ENCODE data around the gene EPS8L3.
"Not testable (repeated sequence)": the region's sequence is repeated elsewhere in the genome, so short reads cannot be mapped to it uniquely, and the experiment has no call there.

The EPS8L3 gene

GRCh38 chr1:109763646-109764415, at the start of gene EPS8L3:
Gene EPS8L3, minus strand, starts transcription at chr1:109763923. Its CDS starts 2,174 bp downstream, at chr1:109761749.
- DNase-seq = no peak

- DNase-seq = no peak
Measured at GRCh38 chr1:109812691-109813393, 49.1 kb upstream of the EPS8L3 start.

DNA sequence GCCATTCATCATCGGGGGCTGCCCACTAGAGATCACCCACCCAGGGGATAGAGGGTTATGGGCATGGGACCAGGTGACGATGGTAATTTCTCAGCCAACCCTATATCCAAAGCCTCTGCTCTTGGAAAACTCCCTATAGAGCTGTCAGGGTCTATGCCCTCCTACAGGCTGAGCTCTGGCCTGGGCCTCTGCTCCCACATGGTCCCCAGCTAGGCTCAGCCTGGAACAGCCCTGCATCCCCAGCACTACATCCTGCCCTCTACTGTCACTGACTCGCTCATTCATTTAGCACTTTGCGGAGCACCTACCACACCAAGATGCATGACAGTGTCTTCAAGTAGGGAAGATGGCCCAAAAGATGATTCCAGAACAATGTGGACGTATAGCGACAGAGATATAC, 45.0 kb upstream of the EPS8L3 start:
- no peak for DNase-seq

GRCh38 chr1:109807822-109808680, 44.3 kb upstream of the EPS8L3 start:
- DNase-seq = no peak

DNA sequence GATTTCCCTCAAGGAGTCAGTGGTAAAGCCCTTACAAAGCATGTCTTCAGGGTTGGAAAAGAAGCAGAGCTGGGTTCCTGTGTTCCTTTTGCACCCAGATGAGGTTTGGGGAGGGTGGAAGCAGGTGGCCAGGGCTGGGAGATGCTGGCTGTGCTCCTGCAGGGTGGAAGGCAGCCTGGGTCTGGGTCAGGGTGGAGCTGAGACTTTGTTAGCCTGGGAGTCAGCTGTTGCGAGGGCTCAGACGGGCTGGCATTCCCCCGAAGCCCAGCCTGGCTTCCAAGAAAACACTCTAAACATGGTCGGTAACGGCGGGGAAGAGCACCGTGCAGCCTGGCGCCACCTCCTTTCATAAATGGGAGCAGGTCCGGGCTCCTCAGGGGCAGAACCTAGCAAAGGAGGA, 43.7 kb upstream of the EPS8L3 start:
- no peak for DNase-seq

DNA sequence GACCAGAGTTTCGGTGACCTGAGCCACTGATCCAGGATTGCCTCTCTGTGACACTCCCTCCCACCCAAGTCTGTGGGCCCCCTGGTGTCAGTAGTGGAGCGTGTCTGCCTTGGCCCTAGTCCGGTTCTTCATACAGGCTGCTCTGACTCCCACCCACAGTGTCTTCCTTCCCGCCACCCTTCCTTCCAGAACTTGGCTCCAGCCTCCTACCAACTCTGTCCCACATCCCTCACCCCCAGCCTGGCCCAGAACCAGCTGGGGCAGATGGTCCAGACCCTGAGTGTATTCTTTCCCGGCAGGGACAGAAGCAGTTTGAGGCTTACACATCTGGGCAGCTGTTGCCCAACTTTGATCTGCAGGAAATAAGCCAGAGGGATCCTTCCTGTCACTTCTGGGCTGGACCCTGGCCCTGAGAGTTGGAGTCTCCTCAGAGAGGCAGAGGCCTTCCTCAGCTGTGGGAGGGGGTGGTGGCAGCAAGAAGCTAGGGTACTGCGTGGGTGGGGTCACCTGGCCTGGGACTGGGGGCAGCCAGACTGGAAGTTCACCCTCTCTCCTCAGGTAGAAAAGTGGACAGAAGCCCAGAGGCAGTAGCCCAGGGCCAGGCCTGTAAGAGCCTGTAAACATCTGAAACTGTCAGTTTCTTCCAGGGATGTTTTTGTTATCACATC, 43.1 kb upstream of the EPS8L3 start:
- no peak for DNase-seq

- DNase-seq = no peak
Measured at GRCh38 chr1:109805486-109806165, 41.9 kb upstream of the EPS8L3 start.

- no peak for DNase-seq
Measured at GRCh38 chr1:109804660-109805059, 40.9 kb upstream of the EPS8L3 start.

GRCh38 chr1:109803901-109804331, 40.2 kb upstream of the EPS8L3 start:
- no peak for DNase-seq

DNA sequence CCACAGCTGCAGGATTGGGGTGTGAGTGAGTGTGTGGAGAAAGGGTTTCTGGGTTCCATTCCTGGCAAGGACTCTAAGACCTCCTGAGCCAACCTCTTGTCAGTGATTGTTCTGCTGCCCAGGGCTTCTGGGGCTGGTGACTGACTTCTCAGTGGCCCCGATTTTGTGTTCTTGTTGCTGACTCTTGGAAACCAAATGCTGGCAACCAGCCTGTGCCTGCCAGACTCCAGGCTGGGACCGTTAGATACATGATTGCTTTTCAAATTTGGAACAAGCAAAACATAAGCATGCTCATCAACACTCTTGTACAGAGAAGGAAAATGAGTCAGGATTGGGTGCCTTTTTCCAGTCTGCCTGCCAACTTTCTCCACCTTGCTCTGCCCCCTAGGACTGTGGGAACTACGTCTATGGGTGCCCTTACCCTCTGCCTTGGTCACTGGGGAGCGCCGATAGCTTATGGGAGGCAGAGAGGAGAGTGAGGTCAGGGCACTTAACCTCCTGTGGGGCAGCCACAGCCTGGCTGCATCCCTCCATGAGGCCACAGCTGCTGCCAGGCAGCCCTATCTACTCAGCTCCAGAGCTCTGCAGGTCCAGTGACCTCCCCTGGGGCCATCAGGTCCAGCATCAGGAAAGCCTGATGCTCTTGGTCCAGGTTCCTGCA, 39.3 kb upstream of the EPS8L3 start:
- DNase-seq = no peak

DNA sequence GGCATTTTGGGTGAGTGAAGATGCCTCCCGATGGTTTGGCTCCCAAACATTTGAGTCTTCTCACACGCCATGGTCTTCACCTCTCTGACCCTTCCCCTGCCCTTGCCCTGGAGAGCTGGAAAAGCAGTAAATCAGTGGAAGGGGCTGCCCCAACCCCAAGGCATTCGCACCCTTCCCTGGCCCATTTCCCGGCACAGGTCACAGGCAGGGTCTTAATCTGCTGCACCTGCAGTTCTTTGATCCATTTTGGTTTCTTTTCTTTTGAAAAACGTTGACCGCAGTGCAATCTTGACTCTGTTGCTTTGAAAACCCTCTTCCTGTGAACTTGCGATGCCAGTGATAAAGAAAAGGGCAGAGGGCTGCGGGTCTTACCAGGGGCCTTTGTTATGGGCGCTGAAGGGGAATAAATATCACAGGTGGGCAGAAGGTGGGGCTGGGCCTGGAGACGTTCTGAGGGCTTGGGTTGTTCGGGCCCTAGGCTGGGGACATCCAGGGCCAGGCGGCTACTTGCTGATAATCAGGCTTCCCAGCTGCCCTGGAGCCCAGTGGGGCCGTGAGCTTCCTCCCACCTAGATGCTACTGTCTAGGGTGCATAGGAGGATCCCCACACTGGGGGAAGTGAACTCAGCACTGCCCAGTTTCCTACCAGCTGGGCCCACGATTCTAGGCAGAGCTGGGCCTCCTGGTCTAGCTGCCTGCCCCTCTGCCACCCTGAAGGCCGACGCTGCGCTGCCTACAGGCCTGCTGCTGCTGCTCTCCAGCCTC, 38.6 kb upstream of the EPS8L3 start:
- DNase-seq = no peak

GRCh38 chr1:109801791-109802135, 38.0 kb upstream of the EPS8L3 start:
- DNase-seq = no peak

DNA sequence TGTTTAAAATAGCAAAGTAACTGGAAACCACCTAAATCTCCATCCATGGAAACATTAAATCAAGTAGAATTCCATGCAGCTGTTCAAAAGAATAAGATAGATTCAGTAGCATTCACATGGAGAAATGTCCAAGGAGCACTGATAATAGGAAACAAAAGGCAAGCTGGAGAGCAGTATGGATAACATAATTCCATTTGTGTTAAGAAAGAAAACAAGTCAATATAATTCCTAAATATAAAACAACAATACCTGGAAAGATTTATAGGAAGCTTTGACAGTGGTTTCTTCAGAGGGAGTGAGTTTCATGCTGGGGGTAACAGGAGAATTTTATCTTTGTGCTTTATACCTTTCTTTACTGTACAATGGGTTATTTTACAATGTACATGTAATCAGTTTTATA, 36.6 kb upstream of the EPS8L3 start:
- DNase-seq = no peak

DNA sequence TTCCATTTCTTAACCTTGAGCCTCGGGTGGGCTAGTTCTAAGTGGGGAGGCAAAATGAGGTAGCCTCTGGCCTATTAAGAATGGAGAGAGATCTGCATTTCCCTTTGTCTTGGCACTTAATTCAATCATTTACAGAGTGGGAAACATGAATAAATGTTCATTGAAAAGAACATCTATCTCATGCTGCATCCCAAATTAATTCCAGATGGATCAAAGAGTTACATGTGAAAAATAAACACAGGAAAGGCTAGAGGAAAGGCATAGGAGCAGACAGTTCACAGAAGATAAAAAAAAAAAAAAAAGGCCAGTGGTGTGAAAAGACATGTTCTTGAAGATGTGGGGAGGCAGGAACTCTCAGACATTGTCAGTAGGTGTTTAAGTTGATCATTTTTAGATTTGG, 35.7 kb upstream of the EPS8L3 start:
- DNase-seq = no peak

GRCh38 chr1:109797303-109797595, 33.5 kb upstream of the EPS8L3 start:
- not testable (repeated sequence) for DNase-seq

- DNase-seq = no peak
Measured at GRCh38 chr1:109796484-109797302, 33.0 kb upstream of the EPS8L3 start.

DNA sequence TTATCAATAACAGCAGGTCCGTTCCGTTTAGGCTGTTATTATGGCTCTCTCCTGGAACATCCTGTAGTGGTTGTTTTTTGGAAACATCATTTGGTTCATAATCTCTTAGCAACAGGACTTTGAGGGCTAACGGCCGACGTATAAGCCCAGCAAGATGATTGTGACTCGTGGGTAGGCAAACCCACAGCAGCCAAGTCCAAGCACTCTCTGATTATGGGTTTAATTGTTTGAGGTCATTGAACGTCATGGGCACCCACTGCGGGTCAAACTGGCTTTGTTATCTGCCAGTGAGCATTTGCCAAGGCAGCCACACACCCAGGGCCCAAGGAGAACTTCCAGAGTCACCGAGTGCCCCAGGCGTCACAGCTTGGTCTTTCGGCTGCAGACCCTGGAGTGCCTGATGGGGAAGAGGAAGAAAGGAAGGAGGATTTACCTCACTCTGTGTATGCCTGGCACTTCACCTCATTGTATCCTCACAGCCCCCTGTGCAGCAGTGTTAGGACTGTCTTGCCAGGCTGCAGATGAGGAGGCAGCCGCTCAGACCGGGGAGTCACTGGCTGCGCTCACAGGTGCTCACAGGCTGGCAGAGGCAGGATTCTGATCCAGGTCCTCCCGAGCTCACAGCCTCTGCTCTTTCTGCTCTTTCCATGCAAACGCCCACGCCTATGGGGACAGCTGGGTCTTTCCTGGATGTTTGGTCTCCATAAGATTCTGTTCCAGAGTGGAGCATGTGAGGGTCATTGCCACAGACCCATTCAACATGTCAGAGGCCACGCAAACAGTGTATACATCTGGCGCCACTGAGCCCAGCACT, 30.8 kb upstream of the EPS8L3 start:
- no peak for DNase-seq

DNA sequence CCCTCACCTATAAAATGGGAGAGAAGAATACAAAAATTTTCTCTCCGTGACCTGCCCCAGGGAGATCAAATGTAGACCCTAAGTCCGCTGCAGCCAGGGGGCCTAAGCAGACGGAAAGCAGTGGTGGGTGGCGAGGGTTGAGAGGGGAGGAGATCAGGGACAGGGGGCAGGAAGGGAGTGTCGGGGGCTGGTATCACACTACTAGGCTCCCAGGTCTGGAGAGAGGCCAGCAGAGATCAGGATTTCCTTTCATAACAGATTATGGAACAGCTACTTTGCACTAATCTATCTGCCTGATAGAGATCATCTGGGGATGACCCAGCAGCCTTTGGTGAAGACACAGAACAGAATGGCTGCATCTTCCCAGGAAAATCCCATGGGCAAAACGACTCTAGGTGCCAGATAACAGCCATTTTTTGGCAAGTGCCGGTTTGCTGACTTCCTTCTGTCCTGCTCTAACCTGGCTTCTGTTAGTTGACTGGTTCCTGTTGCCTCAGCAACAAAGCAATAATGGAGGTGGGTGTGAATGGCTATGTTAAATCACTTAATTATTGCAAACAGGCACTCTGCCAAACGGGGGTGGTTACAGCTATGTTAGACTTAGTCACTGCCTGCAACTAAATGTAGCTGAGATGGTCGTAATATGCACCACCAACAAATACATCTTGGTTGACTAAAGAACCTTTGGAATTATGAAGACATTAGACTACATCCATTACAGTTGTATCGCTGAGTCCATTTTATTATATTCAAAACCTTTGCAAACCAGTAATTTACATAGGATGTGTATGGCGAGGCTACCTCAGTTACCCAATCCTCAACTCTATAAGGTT, 30.0 kb upstream of the EPS8L3 start:
- DNase-seq = no peak
